K562 (cell line): ENCODE results near the gene MED15. TPM values are rescaled to one million over a fixed set of nuclear protein-coding genes. Genes with fewer than 3 reads are reported as not detected.
A peak's percentile ranks its signal among the peaks of the same experiment; 100 is the strongest.

Experiments used
- ATAC-seq: fragments of 200-7000 bp; cut with Tn5 transposase; 3 replicates; pipeline ENCODE4 v1.9.1; 2020; ENCODE audit warnings: moderate library complexity
- BruUV-seq: library from RNA; stranded (reverse); fragments of 400-500 nt; replicated peaks from 2 replicates; lab custom pipeline; 2021; lab: Mats Ljungman, UMichigan
- CTCF ChIA-PET: fragments of 300-600 bp; formaldehyde crosslinking; extraction: SDS; loops from one replicate; lab custom pipeline; 2021; ENCODE audit warnings: low intra/inter-chr PET ratio; lab: Yijun Ruan, JAX
- POLR2A ChIA-PET: fragments of 300-600, 350-650 bp; sonication (Branson Sonifier 250); formaldehyde crosslinking; extraction: SDS; loops from one replicate; lab custom pipeline; 2021; ENCODE audit warnings: antibody characterized with exemption, inconsistent platforms; lab: Yijun Ruan, JAX
- DNase-seq, 4 experiments: peaks; one replicate each; pipeline versions ENCODE4 v3.0.0 to v3.0.0-alpha.2; 2011 to 2018; ENCODE audit warnings: low spot score in 3 of 4, mixed read lengths in 3 of 4; ENCODE audit errors: extremely low read depth in 1 of 4
- FAIRE-seq: peaks from 2 replicates; lab custom pipeline; 2011; peaks lifted over from hg19 to GRCh38; lab: Jason Lieb, UNC
- H2AFZ ChIP-seq: 2 replicates; pipeline ENCODE4 v1.6.0; 2011; ENCODE audit warnings: low read depth, low read length, control low read depth, inconsistent platforms
- H3K27ac ChIP-seq: fragments of 200-600 bp; 3 replicates; pipeline ENCODE4 v1.8.0; 2011; ENCODE audit warnings: low read depth, mild to moderate bottlenecking, control low read depth, inconsistent platforms, low read length, moderate library complexity, mixed read lengths; ENCODE audit errors: extremely low read depth
- H3K27me3 ChIP-seq, 2 experiments: fragments of 300-600 bp in 1 of 2; 2 replicates in 1 of 2; 3 replicates in 1 of 2; pipeline versions ENCODE4 v1.6.0 to v1.8.0; 2011; ENCODE audit warnings: inconsistent platforms in 2 of 2, low read length in 2 of 2, mild to moderate bottlenecking in 1 of 2, mixed read lengths in 1 of 2, moderate library complexity in 1 of 2; ENCODE audit not compliant: control insufficient read depth in 2 of 2, insufficient read depth in 2 of 2
- H3K36me3 ChIP-seq: fragments of 300-600 bp; 3 replicates; pipeline ENCODE4 v1.8.0; 2011; ENCODE audit warnings: mild to moderate bottlenecking, low read length, inconsistent platforms; ENCODE audit not compliant: control insufficient read depth, insufficient read depth
- H3K4me1 ChIP-seq, 2 experiments: fragments of 200-600 bp in 1 of 2; replicated peaks in 1 of 2; 2 replicates in 1 of 2; 3 replicates in 1 of 2; pipeline versions ENCODE4 v1.5.1 to v1.8.0; 2011; ENCODE audit warnings: inconsistent platforms in 2 of 2, low read length in 2 of 2, mild to moderate bottlenecking in 1 of 2, mixed read lengths in 1 of 2, moderate library complexity in 1 of 2; ENCODE audit not compliant: control insufficient read depth in 2 of 2, insufficient read depth in 2 of 2
- H3K4me2 ChIP-seq: 2 replicates; pipeline ENCODE4 v1.6.1; 2011; ENCODE audit warnings: low read length, control low read depth, inconsistent platforms, mixed read lengths; ENCODE audit not compliant: insufficient read depth
- H3K4me3 ChIP-seq: fragments of 200-600 bp; sonication (generic), shearing (Covaris generic); 2 replicates; pipeline ENCODE4 v1.5.1; 2016; ENCODE audit warnings: control low read depth, inconsistent platforms
- H3K79me2 ChIP-seq: fragments of 200-600 bp; 3 replicates; pipeline ENCODE4 v1.8.0; 2011; ENCODE audit warnings: low read length, inconsistent platforms; ENCODE audit not compliant: control insufficient read depth, insufficient read depth
- H3K9ac ChIP-seq, 2 experiments: 2 replicates each; pipeline versions ENCODE4 v1.6.0 to v1.6.1; 2011; ENCODE audit warnings: low read depth in 2 of 2, low read length in 2 of 2, control low read depth in 1 of 2, inconsistent platforms in 1 of 2, mild to moderate bottlenecking in 1 of 2, mixed read lengths in 1 of 2; ENCODE audit not compliant: insufficient read depth in 1 of 2
- H3K9me1 ChIP-seq: one replicate; pipeline ENCODE4 v1.6.0; 2011; ENCODE audit warnings: inconsistent platforms, mild to moderate bottlenecking, low read length, moderate library complexity; ENCODE audit not compliant: control insufficient read depth, insufficient read depth
- H3K9me3 ChIP-seq: replicated peaks from 2 replicates; pipeline ENCODE4 v1.5.1; 2011; ENCODE audit warnings: low read depth, low read length, inconsistent platforms; ENCODE audit not compliant: control insufficient read depth, insufficient read depth
- H4K20me1 ChIP-seq: replicated peaks from 2 replicates; pipeline ENCODE4 v1.6.1; 2011; ENCODE audit warnings: low read length, inconsistent platforms, mixed read lengths; ENCODE audit not compliant: control insufficient read depth, insufficient read depth
- BHLHE40 ChIP-seq: IDR thresholded peaks from 2 replicates; pipeline ENCODE4 v1.6.1; 2011; ENCODE audit warnings: low read length, improper control_type of control experiment
- NFRKB ChIP-seq: fragments of 450-650 bp; IDR thresholded peaks from 2 replicates; pipeline ENCODE4 v1.6.1; 2016; ENCODE audit warnings: low read depth
- OTX1 ChIP-seq: fragments of 450-650 bp; formaldehyde crosslinking; IDR thresholded peaks from 2 replicates; pipeline ENCODE4 v1.4.0; 2022; ENCODE audit warnings: mild to moderate bottlenecking
- SIN3A ChIP-seq, 2 experiments: fragments of 150-350 bp in 1 of 2; IDR thresholded peaks; 2 replicates each; pipeline ENCODE4 v1.6.1; 2011 to 2016; ENCODE audit warnings: borderline replicate concordance in 2 of 2, low read depth in 2 of 2, low read length in 2 of 2, mild to moderate bottlenecking in 2 of 2, moderate library complexity in 2 of 2; ENCODE audit not compliant: control insufficient read depth in 1 of 2
- TEAD4 ChIP-seq, 2 experiments: sonication (generic) in 1 of 2; formaldehyde crosslinking in 1 of 2; IDR thresholded peaks; 2 replicates each; pipeline versions ENCODE4 v1.6.1 to v1.8.0; 2012 to 2022; ENCODE audit warnings: borderline replicate concordance in 1 of 2, inconsistent platforms in 1 of 2, low read length in 1 of 2, mild to moderate bottlenecking in 1 of 2, missing genetic modification reagents in 1 of 2
- whole genome bisulfite sequencing: fragments of 100-300 bp; shearing (Covaris generic); methylation state at CpG from one replicate; pipeline ENCODE4 v1.1.6; 2016; ENCODE audit warnings: low coverage, mixed read lengths; ENCODE audit not compliant: insufficient coverage; ENCODE audit errors: missing lambda C conversion rate; 5-methylcytosine and 5-hydroxymethylcytosine counted together
- in situ Hi-C: fragments of 300-500 bp; cut with MboI; formaldehyde crosslinking; loops from 4 replicates; pipeline ENCODE4 v1.15.0; 2018; ENCODE audit warnings: inconsistent platforms, mixed read lengths
- intact Hi-C: fragments of 100-400 bp; cut with micrococcal nuclease; formaldehyde crosslinking; loops from 2 replicates; pipeline ENCODE4 v1.14.2; 2022
- polyA plus RNA-seq, 8 experiments: library from polyadenylated mRNA; depleted of rRNA in 4 of 8; stranded (reverse) in 5 of 8; unstranded in 3 of 8; fragments of >200 nt; fragmentation: Nextera tagmentation in 2 of 8; fragmentation: Illumina TruSeq in 1 of 8; extraction: Ambion mirVana in 2 of 8; extraction: Trizol in 1 of 8; gene quantifications; 2 replicates each; pipeline versions ENCODE4 v1.2.1 to v1.2.3, GENCODE V29; 2011 to 2014; ENCODE audit warnings: inconsistent platforms in 1 of 8, missing spikeins in 1 of 8
- total RNA-seq, 7 experiments: library from RNA; depleted of rRNA in 6 of 7; stranded (reverse); fragments of >200 nt in 6 of 7; fragmentation: Illumina TruSeq in 2 of 7; extraction: Trizol in 2 of 7; gene quantifications; 2 replicates each; pipeline versions ENCODE4 v1.2.1 to v1.2.3, GENCODE V29; 2011 to 2021; ENCODE audit warnings: low replicate concordance in 1 of 7
- TF ChIP-seq, protein P1 (sequence below), 2 experiments: IDR thresholded peaks in 1 of 2; conservative IDR thresholded peaks in 1 of 2; 2 replicates each; pipeline ENCODE4 v1.6.1; 2016; ENCODE audit warnings: low read depth in 2 of 2, mild to moderate bottlenecking in 1 of 2, missing compliant biosample characterization in 1 of 2, missing genetic modification characterization in 1 of 2, moderate library complexity in 1 of 2
- TF ChIP-seq, protein P2 (sequence below), 2 experiments: fragments of 450-650 bp in 1 of 2; sonication (generic) in 1 of 2; formaldehyde crosslinking; conservative IDR thresholded peaks; 2 replicates each; pipeline versions ENCODE4 v1.4.0 to v1.8.1; 2020 to 2022; ENCODE audit warnings: mild to moderate bottlenecking in 1 of 2, missing genetic modification reagents in 1 of 2
- TF ChIP-seq, protein P3 (sequence below): fragments of 450-650 bp; IDR thresholded peaks from 2 replicates; pipeline ENCODE4 v1.6.1; 2016; ENCODE audit warnings: missing biosample characterization, missing genetic modification characterization
- TF ChIP-seq, protein P4 (sequence below), 2 experiments: fragments of 450-650 bp; IDR thresholded peaks; 2 replicates each; pipeline ENCODE4 v1.6.1; 2016
- TF ChIP-seq, protein P5 (sequence below): fragments of 250-450 bp; sonication (Bioruptor Pico); IDR thresholded peaks from 2 replicates; pipeline ENCODE4 v1.4.0; 2020; ENCODE audit warnings: mild to moderate bottlenecking, moderate library complexity

Gene MED15
- total and polyA plus RNA-seq, 9 of the 15 experiments (the other 6 are each of a cell fraction or from before 2014, with no cell fraction given), result 4.0 to 271 (median 60.1) TPM

DNA sequence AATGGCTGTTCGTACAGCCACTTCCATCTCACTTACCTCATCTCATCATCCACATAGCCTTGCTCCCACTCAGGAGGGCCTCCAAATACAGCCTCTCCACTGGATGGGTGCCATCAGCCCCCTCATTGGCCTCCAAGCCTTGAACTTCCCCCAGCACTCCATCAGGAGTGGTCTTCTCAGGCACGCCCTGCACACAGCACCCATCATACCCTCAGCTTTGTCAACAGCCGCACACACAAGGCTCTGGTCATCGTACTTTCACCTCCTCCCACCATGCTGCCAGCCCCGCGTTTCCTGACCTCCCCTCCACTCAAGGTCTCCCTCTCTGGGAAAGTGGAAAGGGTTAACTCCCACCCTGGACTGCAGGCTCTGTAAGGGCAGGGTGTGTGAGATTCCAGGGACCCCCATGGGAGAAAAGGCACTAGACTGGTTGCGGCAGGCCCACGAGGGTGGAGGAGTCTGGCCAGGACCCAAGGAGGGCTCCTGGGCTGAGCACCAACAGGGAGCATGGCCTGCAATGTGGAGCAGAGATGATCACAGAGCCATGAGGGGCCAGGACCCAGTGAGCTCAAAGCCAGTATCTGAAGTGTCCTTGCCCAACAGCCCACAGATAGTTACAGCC, 48.8 kb upstream of the MED15 start (continued):
- TF ChIP-seq, protein P1, sequence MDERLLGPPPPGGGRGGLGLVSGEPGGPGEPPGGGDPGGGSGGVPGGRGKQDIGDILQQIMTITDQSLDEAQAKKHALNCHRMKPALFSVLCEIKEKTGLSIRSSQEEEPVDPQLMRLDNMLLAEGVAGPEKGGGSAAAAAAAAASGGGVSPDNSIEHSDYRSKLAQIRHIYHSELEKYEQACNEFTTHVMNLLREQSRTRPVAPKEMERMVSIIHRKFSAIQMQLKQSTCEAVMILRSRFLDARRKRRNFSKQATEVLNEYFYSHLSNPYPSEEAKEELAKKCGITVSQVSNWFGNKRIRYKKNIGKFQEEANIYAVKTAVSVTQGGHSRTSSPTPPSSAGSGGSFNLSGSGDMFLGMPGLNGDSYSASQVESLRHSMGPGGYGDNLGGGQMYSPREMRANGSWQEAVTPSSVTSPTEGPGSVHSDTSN (CRISPR knock-in tag; IDR thresholded peaks at IDR 0.05; ENCODE audit: low read depth), result 0 out of 2 replicates have a peak, but pooled peaks have one; percentile 3
- TF ChIP-seq, protein P1 (tag; conservative IDR thresholded peaks at IDR 0.05; ENCODE audit: low read depth), result no peak

DNA sequence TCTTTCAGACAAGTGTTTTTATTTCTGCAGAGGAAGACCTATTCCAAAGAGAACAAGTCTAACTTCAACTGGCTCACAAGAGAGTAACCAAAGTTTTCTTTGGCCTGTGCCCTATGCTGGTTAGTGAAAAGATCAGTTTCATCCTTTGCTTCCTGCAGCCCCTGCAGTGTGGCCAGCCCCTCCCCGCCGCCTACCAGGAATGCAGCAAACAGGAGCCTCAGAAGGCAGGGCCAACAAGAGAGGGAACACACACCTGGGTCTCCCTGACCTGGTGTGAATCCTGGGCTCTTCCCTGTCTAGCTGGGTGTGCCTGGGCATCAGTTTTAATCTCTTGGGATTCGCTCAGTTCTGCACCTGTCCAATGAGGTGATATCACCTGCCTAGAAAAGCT, 48.3 kb upstream of the MED15 start:
- H3K27ac ChIP-seq, result no peak overlapping the region
- CTCF ChIA-PET, result no interaction called here
- no peaks in the 10 kb centered on the region for H3K9me1 ChIP-seq
- no peak overlapping the region for H3K4me3 ChIP-seq
- H3K9ac ChIP-seq, result no peak overlapping the region
- ATAC-seq (no peak), DNase-seq (no peak), FAIRE-seq (no peak)
- BruUV-seq, result no TSS peak
- no peaks in the 10 kb centered on the region for H3K36me3 ChIP-seq
- intact Hi-C loops, result loop anchor here (5.0 kb wide), 1 partner anchor 162 kb away; no protein-coding TSS in a partner anchor
- POLR2A ChIA-PET, result interaction anchor here (0.5 to 1.7 kb wide), 8 partner anchors 9 to 90 kb away, joined by 3 to 10 read pairs (median 3); no protein-coding TSS in a partner anchor
- H3K9me3 ChIP-seq, result no peaks in the 10 kb centered on the region
- 40% methylated on average over 3 of the region's 3 CpGs for WGBS
- no peak overlapping the region for H2AFZ ChIP-seq
- no peaks in the 10 kb centered on the region; a peak in 2 of 5 replicates for H3K4me1 ChIP-seq
- no peak overlapping the region for H3K4me2 ChIP-seq
- H3K79me2 ChIP-seq, result no peaks in the 10 kb centered on the region
- H4K20me1 ChIP-seq, result peaks cover 21% of the 10 kb centered on the region
- in situ Hi-C loops, result loop anchor here (5.0 kb wide), 2 partner anchors 37 to 302 kb away; no protein-coding TSS in a partner anchor
- peaks cover 0 to 6% of the 10 kb centered on the region in 2 experiments; a peak in 2 of 5 replicates for H3K27me3 ChIP-seq
- TF ChIP-seq TEAD4 (IDR thresholded peaks at IDR 0.05; ENCODE audit: low read length) (no peak), TEAD4 (CRISPR knock-in tag; IDR thresholded peaks at IDR 0.05; ENCODE audit: borderline replicate concordance) (peak; percentile 69), SIN3A (IDR thresholded peaks at IDR 0.05; ENCODE audit: borderline replicate concordance in 2 of 2, control insufficient read depth in 1 of 2, low read depth in 2 of 2, low read length in 2 of 2) (no peak), BHLHE40 (no peak), OTX1 (CRISPR knock-in tag) (no peak), NFRKB (no peak)
- TF ChIP-seq, protein P2, sequence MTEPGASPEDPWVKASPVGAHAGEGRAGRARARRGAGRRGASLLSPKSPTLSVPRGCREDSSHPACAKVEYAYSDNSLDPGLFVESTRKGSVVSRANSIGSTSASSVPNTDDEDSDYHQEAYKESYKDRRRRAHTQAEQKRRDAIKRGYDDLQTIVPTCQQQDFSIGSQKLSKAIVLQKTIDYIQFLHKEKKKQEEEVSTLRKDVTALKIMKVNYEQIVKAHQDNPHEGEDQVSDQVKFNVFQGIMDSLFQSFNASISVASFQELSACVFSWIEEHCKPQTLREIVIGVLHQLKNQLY (CRISPR knock-in tag; conservative IDR thresholded peaks at IDR 0.05), result no peak
- TF ChIP-seq, protein P3, sequence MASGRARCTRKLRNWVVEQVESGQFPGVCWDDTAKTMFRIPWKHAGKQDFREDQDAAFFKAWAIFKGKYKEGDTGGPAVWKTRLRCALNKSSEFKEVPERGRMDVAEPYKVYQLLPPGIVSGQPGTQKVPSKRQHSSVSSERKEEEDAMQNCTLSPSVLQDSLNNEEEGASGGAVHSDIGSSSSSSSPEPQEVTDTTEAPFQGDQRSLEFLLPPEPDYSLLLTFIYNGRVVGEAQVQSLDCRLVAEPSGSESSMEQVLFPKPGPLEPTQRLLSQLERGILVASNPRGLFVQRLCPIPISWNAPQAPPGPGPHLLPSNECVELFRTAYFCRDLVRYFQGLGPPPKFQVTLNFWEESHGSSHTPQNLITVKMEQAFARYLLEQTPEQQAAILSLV (tag), result no peak
- TF ChIP-seq, protein P4, sequence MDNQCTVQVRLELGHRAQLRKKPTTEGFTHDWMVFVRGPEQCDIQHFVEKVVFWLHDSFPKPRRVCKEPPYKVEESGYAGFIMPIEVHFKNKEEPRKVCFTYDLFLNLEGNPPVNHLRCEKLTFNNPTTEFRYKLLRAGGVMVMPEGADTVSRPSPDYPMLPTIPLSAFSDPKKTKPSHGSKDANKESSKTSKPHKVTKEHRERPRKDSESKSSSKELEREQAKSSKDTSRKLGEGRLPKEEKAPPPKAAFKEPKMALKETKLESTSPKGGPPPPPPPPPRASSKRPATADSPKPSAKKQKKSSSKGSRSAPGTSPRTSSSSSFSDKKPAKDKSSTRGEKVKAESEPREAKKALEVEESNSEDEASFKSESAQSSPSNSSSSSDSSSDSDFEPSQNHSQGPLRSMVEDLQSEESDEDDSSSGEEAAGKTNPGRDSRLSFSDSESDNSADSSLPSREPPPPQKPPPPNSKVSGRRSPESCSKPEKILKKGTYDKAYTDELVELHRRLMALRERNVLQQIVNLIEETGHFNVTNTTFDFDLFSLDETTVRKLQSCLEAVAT (IDR thresholded peaks at IDR 0.05), result no peak
- TF ChIP-seq, protein P5, sequence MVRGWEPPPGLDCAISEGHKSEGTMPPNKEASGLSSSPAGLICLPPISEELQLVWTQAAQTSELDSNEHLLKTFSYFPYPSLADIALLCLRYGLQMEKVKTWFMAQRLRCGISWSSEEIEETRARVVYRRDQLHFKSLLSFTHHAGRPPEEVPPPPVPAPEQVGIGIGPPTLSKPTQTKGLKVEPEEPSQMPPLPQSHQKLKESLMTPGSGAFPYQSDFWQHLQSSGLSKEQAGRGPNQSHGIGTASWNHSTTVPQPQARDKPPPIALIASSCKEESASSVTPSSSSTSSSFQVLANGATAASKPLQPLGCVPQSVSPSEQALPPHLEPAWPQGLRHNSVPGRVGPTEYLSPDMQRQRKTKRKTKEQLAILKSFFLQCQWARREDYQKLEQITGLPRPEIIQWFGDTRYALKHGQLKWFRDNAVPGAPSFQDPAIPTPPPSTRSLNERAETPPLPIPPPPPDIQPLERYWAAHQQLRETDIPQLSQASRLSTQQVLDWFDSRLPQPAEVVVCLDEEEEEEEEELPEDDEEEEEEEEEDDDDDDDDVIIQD (CRISPR knock-in tag), result 0 out of 2 replicates have a peak, but pooled peaks have one; percentile 2
